Stimulated activated CD4-positive, alpha-beta T cell treated with anti-CD3 and anti-CD28 coated beads, TNF-alpha, amount 100 ng/mL, for 48 hours (primary cell): ENCODE measurements around the gene OSBPL7.

Experiments
- DNase-seq, 3 donors: peaks; one replicate each; pipeline ENCODE4 v3.0.0-alpha.2; 2020; ENCODE audit warnings: low read depth in 3 of 3

Gene OSBPL7, protein sequence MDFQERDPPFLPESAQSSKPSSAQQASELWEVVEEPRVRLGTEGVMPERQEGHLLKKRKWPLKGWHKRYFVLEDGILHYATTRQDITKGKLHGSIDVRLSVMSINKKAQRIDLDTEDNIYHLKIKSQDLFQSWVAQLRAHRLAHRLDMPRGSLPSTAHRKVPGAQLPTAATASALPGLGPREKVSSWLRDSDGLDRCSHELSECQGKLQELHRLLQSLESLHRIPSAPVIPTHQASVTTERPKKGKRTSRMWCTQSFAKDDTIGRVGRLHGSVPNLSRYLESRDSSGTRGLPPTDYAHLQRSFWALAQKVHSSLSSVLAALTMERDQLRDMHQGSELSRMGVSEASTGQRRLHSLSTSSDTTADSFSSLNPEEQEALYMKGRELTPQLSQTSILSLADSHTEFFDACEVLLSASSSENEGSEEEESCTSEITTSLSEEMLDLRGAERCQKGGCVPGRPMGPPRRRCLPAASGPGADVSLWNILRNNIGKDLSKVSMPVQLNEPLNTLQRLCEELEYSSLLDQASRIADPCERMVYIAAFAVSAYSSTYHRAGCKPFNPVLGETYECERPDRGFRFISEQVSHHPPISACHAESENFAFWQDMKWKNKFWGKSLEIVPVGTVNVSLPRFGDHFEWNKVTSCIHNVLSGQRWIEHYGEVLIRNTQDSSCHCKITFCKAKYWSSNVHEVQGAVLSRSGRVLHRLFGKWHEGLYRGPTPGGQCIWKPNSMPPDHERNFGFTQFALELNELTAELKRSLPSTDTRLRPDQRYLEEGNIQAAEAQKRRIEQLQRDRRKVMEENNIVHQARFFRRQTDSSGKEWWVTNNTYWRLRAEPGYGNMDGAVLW

GRCh38 chr17:47821424-47822391 lies at the start of gene OSBPL7:
Gene OSBPL7 (minus strand): TSS chr17:47821794. CDS start chr17:47820278, 1,516 bp downstream.
- DNase-seq, result peak; percentile 60 to 61 (median 61)

DNA sequence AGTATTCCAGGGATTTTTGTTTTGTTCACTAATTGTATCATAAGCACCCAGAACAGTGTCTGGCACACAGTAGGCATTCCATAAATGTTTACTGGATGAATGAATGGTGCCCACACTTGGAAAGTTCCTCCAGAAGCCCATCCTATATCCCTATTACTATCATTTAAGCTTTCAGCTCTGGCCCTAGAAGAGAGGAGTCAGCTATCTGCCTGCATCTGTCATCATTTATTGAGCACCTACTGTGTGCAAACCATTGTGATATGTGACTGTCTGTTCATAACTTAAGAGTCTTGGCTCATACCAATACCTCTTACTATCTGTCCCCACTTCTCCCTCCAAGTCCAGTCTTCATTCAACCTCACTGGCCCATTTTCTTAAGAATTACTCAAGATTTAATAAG lies 49.5 kb upstream of the OSBPL7 start:
- no peak for DNase-seq

DNA sequence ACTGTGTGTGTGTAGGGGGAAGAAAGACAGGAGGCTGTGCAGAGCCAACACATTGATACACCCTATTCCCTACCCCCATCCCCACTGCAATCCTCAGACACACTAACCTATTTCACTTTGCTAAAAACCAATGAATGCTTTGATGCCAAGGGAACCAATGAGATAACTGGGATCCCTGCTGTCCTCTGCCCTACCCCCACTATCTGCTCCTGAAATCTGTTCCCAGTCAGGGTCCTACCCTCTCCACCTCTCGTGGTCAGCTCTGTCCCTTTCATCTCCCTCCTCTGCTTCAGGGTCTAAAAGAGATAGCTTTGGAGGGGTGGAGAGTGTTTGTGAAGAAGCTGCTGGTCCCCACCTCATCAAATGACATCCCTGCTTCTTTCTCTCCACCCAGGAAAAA lies 48.5 kb upstream of the OSBPL7 start:
- DNase-seq, result no peak

GRCh38 chr17:47869114-47869513 lies 47.5 kb upstream of the OSBPL7 start:
- no peak for DNase-seq

DNA sequence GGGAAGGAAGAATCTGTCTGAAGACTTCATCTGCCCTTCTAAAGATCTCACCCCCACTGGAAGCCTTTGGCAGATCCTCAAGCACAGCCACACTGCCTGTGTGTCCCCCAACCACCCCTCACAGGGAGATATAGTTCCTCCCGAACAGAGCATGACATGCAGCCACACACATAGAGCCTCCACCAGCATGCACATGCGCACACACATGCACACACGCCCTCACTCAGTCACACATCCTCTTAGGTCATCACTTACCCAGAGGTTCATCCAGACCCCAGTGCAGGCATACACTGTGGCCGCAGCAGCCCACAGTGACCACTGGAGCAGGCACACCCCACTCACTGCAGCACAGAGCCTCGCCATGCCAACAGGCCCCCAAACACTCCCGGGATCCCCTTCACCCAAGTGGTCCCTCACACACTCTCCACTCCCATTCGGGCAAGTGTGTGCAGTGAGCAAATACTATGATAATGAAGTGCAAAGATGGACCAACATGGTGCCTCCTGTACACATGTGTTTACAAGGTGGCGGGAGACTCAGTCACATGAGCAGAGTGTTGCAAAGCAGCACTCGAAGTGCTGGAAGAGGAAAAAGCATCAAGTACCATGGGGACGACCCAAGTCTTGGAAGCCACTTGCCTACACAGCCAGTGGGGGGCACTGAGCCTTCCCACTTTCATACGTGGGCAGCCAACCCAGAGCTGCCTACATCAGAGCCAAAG lies 46.4 kb upstream of the OSBPL7 start:
- no peak for DNase-seq

DNA sequence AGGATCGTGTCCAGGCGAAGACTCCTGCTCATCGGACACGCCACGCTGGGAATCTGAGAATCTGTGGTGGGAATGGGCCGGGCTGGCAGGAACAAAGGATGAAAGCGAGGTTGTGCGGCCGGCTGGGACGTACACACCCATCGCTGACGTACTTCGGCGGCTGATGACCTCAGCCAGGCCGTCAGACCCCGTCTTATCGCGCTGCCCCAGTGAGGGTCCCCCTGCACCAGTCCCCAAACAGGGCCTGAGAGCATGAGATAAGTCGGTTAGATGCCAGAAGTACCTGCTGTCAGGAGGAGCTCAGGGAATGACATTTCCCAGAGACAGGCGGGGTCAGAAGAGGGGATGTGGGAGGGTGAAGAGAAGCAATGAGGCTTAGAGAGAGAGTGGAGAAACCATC lies 45.3 kb upstream of the OSBPL7 start:
- no peak for DNase-seq

- no peak for DNase-seq
These were observed 43.2 kb upstream of the OSBPL7 start for GRCh38 chr17:47864791-47865216.

- DNase-seq, result no peak
These were observed 41.2 kb upstream of the OSBPL7 start for GRCh38 chr17:47862621-47863440.

GRCh38 chr17:47860386-47860785 lies 38.8 kb upstream of the OSBPL7 start:
- no peak for DNase-seq

- DNase-seq, result no peak
These were observed 36.2 kb upstream of the OSBPL7 start for GRCh38 chr17:47857551-47858455.

- no peak for DNase-seq
These were observed 35.2 kb upstream of the OSBPL7 start for GRCh38 chr17:47856830-47857229.

GRCh38 chr17:47855737-47856136 lies 34.1 kb upstream of the OSBPL7 start:
- DNase-seq, result no peak

DNA sequence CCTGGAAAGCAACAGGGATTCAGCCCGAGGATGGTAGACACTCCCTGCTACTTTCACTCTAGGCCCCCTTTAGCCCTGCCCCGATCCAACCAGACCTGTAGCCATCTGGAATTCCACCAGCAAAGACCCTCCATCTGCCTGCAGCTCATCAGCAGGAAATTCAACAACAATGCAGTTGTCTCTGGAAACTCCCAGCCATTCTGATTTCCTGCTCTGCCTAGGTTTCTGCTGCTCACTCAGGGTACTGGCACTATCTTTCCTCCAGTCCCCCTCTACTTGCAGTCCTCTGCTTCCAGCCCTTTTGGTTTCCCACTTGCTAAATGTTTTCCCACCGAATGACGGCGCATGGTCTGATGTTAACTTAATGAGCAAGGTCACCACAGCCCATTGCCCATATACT lies 32.0 kb upstream of the OSBPL7 start:
- no peak for DNase-seq

- no peak for DNase-seq
These were observed 30.7 kb upstream of the OSBPL7 start for GRCh38 chr17:47852113-47852949.

GRCh38 chr17:47851764-47852112 lies 30.1 kb upstream of the OSBPL7 start:
- no peak for DNase-seq

GRCh38 chr17:47850692-47851573 lies 29.3 kb upstream of the OSBPL7 start, which contains the start of gene SP6:
Gene SP6 (minus strand): TSS chr17:47851163. CDS start chr17:47848429, 2,734 bp downstream.
- DNase-seq, result peak; percentile 34 to 69 (median 35)

DNA sequence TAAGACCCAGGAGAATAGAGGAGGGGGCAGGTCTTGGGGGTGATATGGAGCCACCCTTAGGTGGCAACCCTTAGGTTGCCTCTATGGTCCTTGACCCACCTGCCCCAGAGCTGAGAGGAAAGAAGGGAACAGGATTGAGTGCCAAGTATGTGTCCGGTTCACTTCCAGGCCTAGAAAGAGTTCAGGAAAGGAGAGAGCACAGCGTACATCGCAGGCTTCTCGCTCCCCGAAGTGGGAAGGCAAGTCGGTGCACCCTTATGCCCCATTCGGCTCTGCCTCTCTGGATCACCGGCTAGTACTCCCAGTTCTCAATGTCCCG lies 28.7 kb upstream of the OSBPL7 start:
- DNase-seq, result no peak
